WTC11 (cell line): ENCODE results near the gene FAN1. TPM values are rescaled to one million over a fixed set of nuclear protein-coding genes. Genes with fewer than 3 reads are reported as not detected.
A peak's percentile ranks its signal among the peaks of the same experiment; 100 is the strongest.

Experiments used
- ATAC-seq: fragments of 200-7000 bp; cut with Tn5 transposase; 2 replicates; pipeline ENCODE4 v1.10.0; 2021; ENCODE audit warnings: mild to moderate bottlenecking, moderate library complexity
- CTCF ChIA-PET: fragments of 300-600 bp; sonication (Branson Sonifier 250); formaldehyde crosslinking; loops from one replicate; lab custom pipeline; 2021; ENCODE audit warnings: antibody characterized with exemption; lab: Charles Lee
- POLR2A ChIA-PET: fragments of 350-600 bp; sonication (Branson Sonifier 250); formaldehyde crosslinking; loops from one replicate; lab custom pipeline; 2021; ENCODE audit warnings: antibody characterized with exemption; lab: Charles Lee
- DNase-seq: peaks from one replicate; pipeline ENCODE4 v3.0.0; 2021; ENCODE audit warnings: low spot score
- H3K27ac Mint-ChIP-seq: 2 replicates; pipeline ENCODE4 v1.8.0; 2021; ENCODE audit warnings: mixed read lengths
- H3K27me3 Mint-ChIP-seq: 2 replicates; pipeline ENCODE4 v1.8.0; 2021; ENCODE audit warnings: low read depth, mild to moderate bottlenecking, moderate library complexity, mixed read lengths
- H3K36me3 Mint-ChIP-seq: 2 replicates; pipeline ENCODE4 v1.8.0; 2021; ENCODE audit warnings: mixed read lengths
- H3K4me1 Mint-ChIP-seq: 2 replicates; pipeline ENCODE4 v1.8.0; 2022; ENCODE audit warnings: mixed read lengths
- H3K4me3 Mint-ChIP-seq: 2 replicates; pipeline ENCODE4 v1.8.0; 2021; ENCODE audit warnings: mild to moderate bottlenecking, moderate library complexity, mixed read lengths
- H3K9me3 Mint-ChIP-seq: 2 replicates; pipeline ENCODE4 v1.8.0; 2021; ENCODE audit warnings: mixed read lengths
- ELF4 ChIP-seq: sonication (generic); formaldehyde crosslinking; IDR thresholded peaks from 2 replicates; pipeline ENCODE4 v1.8.1; 2022; ENCODE audit warnings: low read depth, mild to moderate bottlenecking, moderate library complexity, missing genetic modification reagents
- ESRRA ChIP-seq: sonication (generic); formaldehyde crosslinking; IDR thresholded peaks from 2 replicates; pipeline ENCODE4 v1.8.1; 2022; ENCODE audit warnings: mild to moderate bottlenecking, missing genetic modification reagents, borderline replicate concordance
- ETV6 ChIP-seq: sonication (generic); formaldehyde crosslinking; IDR thresholded peaks from 2 replicates; pipeline ENCODE4 v1.8.1; 2022; ENCODE audit warnings: mild to moderate bottlenecking, missing genetic modification reagents
- GABPB1 ChIP-seq: sonication (generic); formaldehyde crosslinking; IDR thresholded peaks from 2 replicates; pipeline ENCODE4 v1.8.1; 2023; ENCODE audit warnings: mild to moderate bottlenecking, missing genetic modification reagents
- IRF2 ChIP-seq: sonication (generic); formaldehyde crosslinking; IDR thresholded peaks from 2 replicates; pipeline ENCODE4 v1.8.0; 2022; ENCODE audit warnings: low read depth, missing genetic modification reagents, borderline replicate concordance
- NR2C2 ChIP-seq: sonication (generic); formaldehyde crosslinking; IDR thresholded peaks from 2 replicates; pipeline ENCODE4 v1.8.0; 2022; ENCODE audit warnings: mild to moderate bottlenecking, missing genetic modification reagents
- RELA ChIP-seq: sonication (generic); formaldehyde crosslinking; IDR thresholded peaks from 2 replicates; pipeline ENCODE4 v1.8.1; 2022; ENCODE audit warnings: missing genetic modification reagents, mild to moderate bottlenecking, borderline replicate concordance
- RORB ChIP-seq: fragments of 250-450 bp; sonication (Bioruptor Pico); IDR thresholded peaks from 2 replicates; pipeline ENCODE4 v1.9.0; 2021; ENCODE audit warnings: mild to moderate bottlenecking
- TEAD1 ChIP-seq: sonication (generic); formaldehyde crosslinking; IDR thresholded peaks from 2 replicates; pipeline ENCODE4 v1.8.0; 2022; ENCODE audit warnings: mild to moderate bottlenecking, missing genetic modification reagents
- ZNF219 ChIP-seq: sonication (generic); formaldehyde crosslinking; IDR thresholded peaks from 2 replicates; pipeline ENCODE4 v1.8.0; 2023; ENCODE audit warnings: missing genetic modification reagents, mild to moderate bottlenecking, borderline replicate concordance
- ZNF263 ChIP-seq: sonication (generic); formaldehyde crosslinking; IDR thresholded peaks from 2 replicates; pipeline ENCODE4 v1.8.1; 2022; ENCODE audit warnings: low read depth, mild to moderate bottlenecking, moderate library complexity, missing genetic modification reagents
- total RNA-seq: library from RNA; stranded (reverse); gene quantifications from 3 replicates; pipeline ENCODE4 v1.2.3, GENCODE V29; 2021
- TF ChIP-seq, protein P1 (sequence below): sonication (generic); formaldehyde crosslinking; IDR thresholded peaks from 2 replicates; pipeline ENCODE4 v1.8.0; 2023; ENCODE audit warnings: missing genetic modification reagents
- TF ChIP-seq, protein P2 (sequence below): sonication (generic); formaldehyde crosslinking; IDR thresholded peaks from 2 replicates; pipeline ENCODE4 v1.8.0; 2023; ENCODE audit warnings: mild to moderate bottlenecking, missing genetic modification reagents
- TF ChIP-seq, protein P3 (sequence below): sonication (generic); formaldehyde crosslinking; IDR thresholded peaks from 2 replicates; pipeline ENCODE4 v1.8.0; 2022; ENCODE audit warnings: missing genetic modification reagents
- TF ChIP-seq, protein P4 (sequence below): fragments of 250-450 bp; sonication (Bioruptor Pico); IDR thresholded peaks from 2 replicates; pipeline ENCODE4 v1.9.0; 2021; ENCODE audit warnings: moderate library complexity, mild to moderate bottlenecking, inconsistent platforms, borderline replicate concordance
- TF ChIP-seq, protein P5 (sequence below): sonication (generic); formaldehyde crosslinking; IDR thresholded peaks from 2 replicates; pipeline ENCODE4 v1.8.0; 2022; ENCODE audit warnings: mild to moderate bottlenecking, missing genetic modification reagents
- TF ChIP-seq, protein P6 (sequence below): fragments of 250-450 bp; sonication (Bioruptor Pico); conservative IDR thresholded peaks from 2 replicates; pipeline ENCODE4 v1.9.0; 2021; ENCODE audit warnings: mild to moderate bottlenecking

The FAN1 gene
- total RNA-seq, 1 experiment from 2014 or later: 22.8 TPM

DNA sequence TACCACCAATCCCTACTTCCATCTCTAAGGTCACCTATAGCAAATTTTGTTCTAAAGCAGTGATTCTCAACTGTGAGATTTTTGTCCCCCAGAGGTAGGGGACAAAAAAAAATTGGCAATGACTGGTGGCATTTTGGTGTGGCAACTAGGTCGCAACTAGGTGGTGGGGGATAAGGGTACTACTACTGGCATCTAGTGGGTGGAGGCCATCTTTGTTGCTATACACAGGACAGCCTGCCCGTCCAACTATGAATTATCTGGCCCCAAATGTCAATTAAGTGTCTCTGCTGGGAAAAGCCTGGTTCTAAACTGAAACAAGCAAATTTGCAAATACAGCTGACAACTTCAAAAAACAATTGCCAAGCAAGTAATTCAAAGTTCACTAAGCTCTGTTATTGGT lies 86.3 kb downstream of the FAN1 start:
- POLR2A ChIA-PET: no interaction called here
- ATAC-seq (no peak), DNase-seq (no peak)
- H3K9me3 Mint-ChIP-seq: peaks cover 2% of the 10 kb centered on the region; the same call in 1 of the 2 replicates
- CTCF ChIA-PET: interaction anchor here (0.7 to 1.7 kb wide), 3 partner anchors 48 to 445 kb away, joined by 3 to 5 read pairs (median 3); no protein-coding TSS in a partner anchor
- H3K27ac Mint-ChIP-seq: no peak overlapping the region
- no peaks in the 10 kb centered on the region for H3K27me3 Mint-ChIP-seq
- peaks cover 25% of the 10 kb centered on the region for H3K4me1 Mint-ChIP-seq
- TF ChIP-seq, protein P1, sequence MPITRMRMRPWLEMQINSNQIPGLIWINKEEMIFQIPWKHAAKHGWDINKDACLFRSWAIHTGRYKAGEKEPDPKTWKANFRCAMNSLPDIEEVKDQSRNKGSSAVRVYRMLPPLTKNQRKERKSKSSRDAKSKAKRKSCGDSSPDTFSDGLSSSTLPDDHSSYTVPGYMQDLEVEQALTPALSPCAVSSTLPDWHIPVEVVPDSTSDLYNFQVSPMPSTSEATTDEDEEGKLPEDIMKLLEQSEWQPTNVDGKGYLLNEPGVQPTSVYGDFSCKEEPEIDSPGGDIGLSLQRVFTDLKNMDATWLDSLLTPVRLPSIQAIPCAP: no peak
- TF ChIP-seq RELA (CRISPR knock-in tag) (no peak), NR2C2 (CRISPR knock-in tag) (no peak), ZNF263 (CRISPR knock-in tag) (no peak), TEAD1 (CRISPR knock-in tag) (no peak), ELF4 (no peak), ETV6 (CRISPR knock-in tag) (no peak), GABPB1 (CRISPR knock-in tag) (no peak), IRF2 (CRISPR knock-in tag) (no peak), ESRRA (CRISPR knock-in tag) (no peak), RORB (CRISPR knock-in tag) (no peak), ZNF219 (no peak)
- TF ChIP-seq, protein P2, sequence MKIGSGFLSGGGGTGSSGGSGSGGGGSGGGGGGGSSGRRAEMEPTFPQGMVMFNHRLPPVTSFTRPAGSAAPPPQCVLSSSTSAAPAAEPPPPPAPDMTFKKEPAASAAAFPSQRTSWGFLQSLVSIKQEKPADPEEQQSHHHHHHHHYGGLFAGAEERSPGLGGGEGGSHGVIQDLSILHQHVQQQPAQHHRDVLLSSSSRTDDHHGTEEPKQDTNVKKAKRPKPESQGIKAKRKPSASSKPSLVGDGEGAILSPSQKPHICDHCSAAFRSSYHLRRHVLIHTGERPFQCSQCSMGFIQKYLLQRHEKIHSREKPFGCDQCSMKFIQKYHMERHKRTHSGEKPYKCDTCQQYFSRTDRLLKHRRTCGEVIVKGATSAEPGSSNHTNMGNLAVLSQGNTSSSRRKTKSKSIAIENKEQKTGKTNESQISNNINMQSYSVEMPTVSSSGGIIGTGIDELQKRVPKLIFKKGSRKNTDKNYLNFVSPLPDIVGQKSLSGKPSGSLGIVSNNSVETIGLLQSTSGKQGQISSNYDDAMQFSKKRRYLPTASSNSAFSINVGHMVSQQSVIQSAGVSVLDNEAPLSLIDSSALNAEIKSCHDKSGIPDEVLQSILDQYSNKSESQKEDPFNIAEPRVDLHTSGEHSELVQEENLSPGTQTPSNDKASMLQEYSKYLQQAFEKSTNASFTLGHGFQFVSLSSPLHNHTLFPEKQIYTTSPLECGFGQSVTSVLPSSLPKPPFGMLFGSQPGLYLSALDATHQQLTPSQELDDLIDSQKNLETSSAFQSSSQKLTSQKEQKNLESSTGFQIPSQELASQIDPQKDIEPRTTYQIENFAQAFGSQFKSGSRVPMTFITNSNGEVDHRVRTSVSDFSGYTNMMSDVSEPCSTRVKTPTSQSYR: no peak
- TF ChIP-seq, protein P3, sequence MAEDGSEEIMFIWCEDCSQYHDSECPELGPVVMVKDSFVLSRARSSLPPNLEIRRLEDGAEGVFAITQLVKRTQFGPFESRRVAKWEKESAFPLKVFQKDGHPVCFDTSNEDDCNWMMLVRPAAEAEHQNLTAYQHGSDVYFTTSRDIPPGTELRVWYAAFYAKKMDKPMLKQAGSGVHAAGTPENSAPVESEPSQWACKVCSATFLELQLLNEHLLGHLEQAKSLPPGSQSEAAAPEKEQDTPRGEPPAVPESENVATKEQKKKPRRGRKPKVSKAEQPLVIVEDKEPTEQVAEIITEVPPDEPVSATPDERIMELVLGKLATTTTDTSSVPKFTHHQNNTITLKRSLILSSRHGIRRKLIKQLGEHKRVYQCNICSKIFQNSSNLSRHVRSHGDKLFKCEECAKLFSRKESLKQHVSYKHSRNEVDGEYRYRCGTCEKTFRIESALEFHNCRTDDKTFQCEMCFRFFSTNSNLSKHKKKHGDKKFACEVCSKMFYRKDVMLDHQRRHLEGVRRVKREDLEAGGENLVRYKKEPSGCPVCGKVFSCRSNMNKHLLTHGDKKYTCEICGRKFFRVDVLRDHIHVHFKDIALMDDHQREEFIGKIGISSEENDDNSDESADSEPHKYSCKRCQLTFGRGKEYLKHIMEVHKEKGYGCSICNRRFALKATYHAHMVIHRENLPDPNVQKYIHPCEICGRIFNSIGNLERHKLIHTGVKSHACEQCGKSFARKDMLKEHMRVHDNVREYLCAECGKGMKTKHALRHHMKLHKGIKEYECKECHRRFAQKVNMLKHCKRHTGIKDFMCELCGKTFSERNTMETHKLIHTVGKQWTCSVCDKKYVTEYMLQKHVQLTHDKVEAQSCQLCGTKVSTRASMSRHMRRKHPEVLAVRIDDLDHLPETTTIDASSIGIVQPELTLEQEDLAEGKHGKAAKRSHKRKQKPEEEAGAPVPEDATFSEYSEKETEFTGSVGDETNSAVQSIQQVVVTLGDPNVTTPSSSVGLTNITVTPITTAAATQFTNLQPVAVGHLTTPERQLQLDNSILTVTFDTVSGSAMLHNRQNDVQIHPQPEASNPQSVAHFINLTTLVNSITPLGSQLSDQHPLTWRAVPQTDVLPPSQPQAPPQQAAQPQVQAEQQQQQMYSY (CRISPR knock-in tag): no peak
- TF ChIP-seq, protein P4, sequence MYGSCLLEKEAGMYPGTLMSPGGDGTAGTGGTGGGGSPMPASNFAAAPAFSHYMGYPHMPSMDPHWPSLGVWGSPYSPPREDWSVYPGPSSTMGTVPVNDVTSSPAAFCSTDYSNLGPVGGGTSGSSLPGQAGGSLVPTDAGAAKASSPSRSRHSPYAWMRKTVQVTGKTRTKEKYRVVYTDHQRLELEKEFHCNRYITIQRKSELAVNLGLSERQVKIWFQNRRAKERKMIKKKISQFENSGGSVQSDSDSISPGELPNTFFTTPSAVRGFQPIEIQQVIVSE (CRISPR knock-in tag): no peak
- TF ChIP-seq, protein P5, sequence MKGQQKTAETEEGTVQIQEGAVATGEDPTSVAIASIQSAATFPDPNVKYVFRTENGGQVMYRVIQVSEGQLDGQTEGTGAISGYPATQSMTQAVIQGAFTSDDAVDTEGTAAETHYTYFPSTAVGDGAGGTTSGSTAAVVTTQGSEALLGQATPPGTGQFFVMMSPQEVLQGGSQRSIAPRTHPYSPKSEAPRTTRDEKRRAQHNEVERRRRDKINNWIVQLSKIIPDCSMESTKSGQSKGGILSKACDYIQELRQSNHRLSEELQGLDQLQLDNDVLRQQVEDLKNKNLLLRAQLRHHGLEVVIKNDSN (CRISPR knock-in tag): no peak
- TF ChIP-seq, protein P6, sequence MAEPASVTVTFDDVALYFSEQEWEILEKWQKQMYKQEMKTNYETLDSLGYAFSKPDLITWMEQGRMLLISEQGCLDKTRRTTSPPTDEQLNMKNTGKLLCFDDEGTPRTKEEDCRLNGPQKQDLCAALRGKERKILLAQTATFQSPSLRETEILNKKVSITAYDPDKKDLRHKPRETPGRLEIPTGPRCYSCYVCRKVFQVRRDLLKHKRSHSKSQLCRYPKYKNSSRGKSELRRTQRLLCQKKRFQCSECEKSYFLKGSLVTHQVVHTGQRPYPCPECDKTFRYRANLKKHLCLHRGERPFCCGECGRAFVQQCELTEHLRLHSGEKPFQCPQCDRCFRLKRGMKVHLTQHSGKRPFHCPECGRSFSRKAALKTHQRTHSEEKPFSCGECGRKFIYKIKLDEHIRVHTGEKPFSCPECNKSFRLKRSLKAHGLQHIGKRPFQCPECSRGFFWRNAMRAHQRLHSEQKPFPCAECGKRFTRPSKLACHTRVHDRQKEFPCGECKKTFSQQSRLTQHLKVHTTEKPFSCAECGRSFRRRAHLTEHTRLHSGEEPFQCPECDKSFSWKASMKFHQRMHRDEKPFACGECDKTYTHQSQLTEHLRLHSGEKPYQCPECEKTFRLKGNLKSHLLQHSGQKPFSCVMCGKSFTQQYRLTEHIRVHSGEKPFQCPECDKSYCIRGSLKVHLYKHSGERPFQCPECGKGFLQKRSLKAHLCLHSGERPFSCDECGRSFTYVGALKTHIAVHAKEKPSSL: no peak
- H3K36me3 Mint-ChIP-seq: peaks cover 2% of the 10 kb centered on the region; the same call in 1 of the 2 replicates
- H3K4me3 Mint-ChIP-seq: peak overlapping the region; percentile 92
